Pancreas (tissue), 10 donors: ENCODE measurements around the gene GPRASP1. TPM values are rescaled to one million over a fixed set of nuclear protein-coding genes. Genes with fewer than 3 reads are reported as not detected.
"Not testable (repeated sequence)": the region's sequence is repeated elsewhere in the genome, so short reads cannot be mapped to it uniquely, and the experiment has no call there.

Source experiments
- ATAC-seq, 4 donors: fragments of 200-7000 bp; cut with Tn5 transposase; one replicate each; pipeline versions ENCODE4 v1.8.0 to v1.9.1; 2020; ENCODE audit warnings: mild to moderate bottlenecking in 4 of 4, moderate library complexity in 4 of 4
- DNase-seq, 6 donors: peaks; one replicate each; pipeline ENCODE4 v3.0.0-alpha.2; 2020
- FAIRE-seq: peaks from 2 replicates; lab custom pipeline; 2012; peaks lifted over from hg19 to GRCh38; lab: Jason Lieb, UNC
- H3K27ac ChIP-seq, 4 donors: fragments of 200-600 bp; sonication (generic); 1 replicate in 3 of 4; 2 replicates in 1 of 4; pipeline versions ENCODE4 v1.5.0 to v1.8.0; 2020
- H3K27me3 ChIP-seq, 4 donors: fragments of 200-600 bp; one replicate each; pipeline ENCODE4 v1.8.0; 2021
- H3K36me3 ChIP-seq, 3 donors: fragments of 200-600 bp; sonication (generic) in 1 of 3; one replicate each; pipeline versions ENCODE4 v1.5.0 to v1.8.0; 2020 to 2021
- H3K4me1 ChIP-seq, 3 donors: fragments of 200-600 bp; one replicate each; pipeline ENCODE4 v1.8.0; 2021
- H3K4me3 ChIP-seq, 4 donors: fragments of 200-600 bp; sonication (generic) in 2 of 4; one replicate each; pipeline versions ENCODE4 v1.5.0 to v1.8.0; 2020 to 2021
- H3K9me3 ChIP-seq, 4 donors: fragments of 200-600 bp; one replicate each; pipeline ENCODE4 v1.8.0; 2021
- WGBS, 2 donors: extraction: QIAGEN DNeasy Blood & Tissue Kit; methylation state at CpG; one replicate each; pipeline ENCODE4 v1.1.7; 2013; 5-methylcytosine and 5-hydroxymethylcytosine counted together
- intact Hi-C, 3 donors: fragments of 100-400 bp; cut with DNase I; formaldehyde crosslinking; loops; one replicate each; pipeline versions ENCODE4 v1.11.1 to v1.14.2; 2022
- polyA plus RNA-seq, 2 donors: library from polyadenylated mRNA; stranded (reverse); fragments of 200-250 nt; gene quantifications; one replicate each; pipeline ENCODE4 v1.2.3, GENCODE V29; 2013
- total RNA-seq, 6 donors: library from RNA; stranded (reverse); fragmentation: NEBNext Ultra II Directional in 4 of 6; extraction: Animal tissue kit (Norgen Biotek cat#: 25700) in 4 of 6; gene quantifications; one replicate each; pipeline versions ENCODE4 v1.2.1 to v1.2.4, GENCODE V29; 2021 to 2023
- TF ChIP-seq, protein P1 (sequence below), 4 donors: fragments of 200-600 bp; sonication (generic) in 3 of 4; IDR thresholded peaks; one replicate each; pipeline versions ENCODE4 v1.5.0 to v1.8.0; 2021; ENCODE audit warnings: antibody characterized with exemption in 4 of 4
- donor health status: healthy with polysubstance abuse.
- donor health status: DM: no; HTN: no; CAD: no; lungs with moderate emphysema.
- donor health status: DM: no; HTN: no; CAD: no.
- donor health status: control.
- donor health status: control.
- donor health status: Bipolar disorder and iron deficiency.
- donor health status: DM: yes; HTN: yes; CAD: no.
- donor health status: DM: no; HTN: no; CAD: no.
- donor health status: DM: no; HTN: no; CAD: no.
- donor health status: DM: yes; HTN: yes; CAD: no.

GPRASP1 gene
- total and polyA plus RNA-seq, 8 donors: 1.4 to 15.8 (median 3.6) TPM

DNA sequence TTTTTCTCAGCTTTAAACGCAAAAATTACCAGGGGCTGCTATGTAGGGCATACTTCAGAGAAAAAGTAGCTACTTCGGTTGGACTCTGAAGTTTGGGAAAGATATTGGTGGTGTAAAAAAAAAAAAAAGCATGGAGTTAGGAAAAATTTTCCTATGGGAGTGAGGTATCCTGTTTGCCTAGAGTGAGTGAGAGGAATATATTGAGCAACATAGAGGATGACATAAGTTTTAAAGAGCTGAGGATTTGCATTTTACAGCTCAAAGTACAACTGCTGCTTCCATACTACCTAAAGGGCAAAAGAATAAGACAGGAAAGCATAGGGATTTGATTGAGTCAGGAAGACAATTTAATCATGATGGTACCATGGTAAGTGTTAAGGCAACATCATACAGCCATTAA lies 7.3 kb downstream of the GPRASP1 start:
- TF ChIP-seq, protein P1, sequence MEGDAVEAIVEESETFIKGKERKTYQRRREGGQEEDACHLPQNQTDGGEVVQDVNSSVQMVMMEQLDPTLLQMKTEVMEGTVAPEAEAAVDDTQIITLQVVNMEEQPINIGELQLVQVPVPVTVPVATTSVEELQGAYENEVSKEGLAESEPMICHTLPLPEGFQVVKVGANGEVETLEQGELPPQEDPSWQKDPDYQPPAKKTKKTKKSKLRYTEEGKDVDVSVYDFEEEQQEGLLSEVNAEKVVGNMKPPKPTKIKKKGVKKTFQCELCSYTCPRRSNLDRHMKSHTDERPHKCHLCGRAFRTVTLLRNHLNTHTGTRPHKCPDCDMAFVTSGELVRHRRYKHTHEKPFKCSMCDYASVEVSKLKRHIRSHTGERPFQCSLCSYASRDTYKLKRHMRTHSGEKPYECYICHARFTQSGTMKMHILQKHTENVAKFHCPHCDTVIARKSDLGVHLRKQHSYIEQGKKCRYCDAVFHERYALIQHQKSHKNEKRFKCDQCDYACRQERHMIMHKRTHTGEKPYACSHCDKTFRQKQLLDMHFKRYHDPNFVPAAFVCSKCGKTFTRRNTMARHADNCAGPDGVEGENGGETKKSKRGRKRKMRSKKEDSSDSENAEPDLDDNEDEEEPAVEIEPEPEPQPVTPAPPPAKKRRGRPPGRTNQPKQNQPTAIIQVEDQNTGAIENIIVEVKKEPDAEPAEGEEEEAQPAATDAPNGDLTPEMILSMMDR (IDR thresholded peaks at IDR 0.05): no peak
- ATAC-seq: no peak
- Histone ChIP-seq H3K4me3 (no peak overlapping the region), H3K36me3 (no peaks in the 10 kb centered on the region), H3K4me1 (no peaks in the 10 kb centered on the region), H3K9me3 (no peaks in the 10 kb centered on the region), H3K27ac (no peak overlapping the region), H3K27me3 (no peaks in the 10 kb centered on the region)
- FAIRE-seq: no peak
- intact Hi-C loops: no loop called here
- 48 to 78% methylated on average over 2 of the region's 2 CpGs for WGBS, 2 donors
- DNase-seq: no peak

DNA sequence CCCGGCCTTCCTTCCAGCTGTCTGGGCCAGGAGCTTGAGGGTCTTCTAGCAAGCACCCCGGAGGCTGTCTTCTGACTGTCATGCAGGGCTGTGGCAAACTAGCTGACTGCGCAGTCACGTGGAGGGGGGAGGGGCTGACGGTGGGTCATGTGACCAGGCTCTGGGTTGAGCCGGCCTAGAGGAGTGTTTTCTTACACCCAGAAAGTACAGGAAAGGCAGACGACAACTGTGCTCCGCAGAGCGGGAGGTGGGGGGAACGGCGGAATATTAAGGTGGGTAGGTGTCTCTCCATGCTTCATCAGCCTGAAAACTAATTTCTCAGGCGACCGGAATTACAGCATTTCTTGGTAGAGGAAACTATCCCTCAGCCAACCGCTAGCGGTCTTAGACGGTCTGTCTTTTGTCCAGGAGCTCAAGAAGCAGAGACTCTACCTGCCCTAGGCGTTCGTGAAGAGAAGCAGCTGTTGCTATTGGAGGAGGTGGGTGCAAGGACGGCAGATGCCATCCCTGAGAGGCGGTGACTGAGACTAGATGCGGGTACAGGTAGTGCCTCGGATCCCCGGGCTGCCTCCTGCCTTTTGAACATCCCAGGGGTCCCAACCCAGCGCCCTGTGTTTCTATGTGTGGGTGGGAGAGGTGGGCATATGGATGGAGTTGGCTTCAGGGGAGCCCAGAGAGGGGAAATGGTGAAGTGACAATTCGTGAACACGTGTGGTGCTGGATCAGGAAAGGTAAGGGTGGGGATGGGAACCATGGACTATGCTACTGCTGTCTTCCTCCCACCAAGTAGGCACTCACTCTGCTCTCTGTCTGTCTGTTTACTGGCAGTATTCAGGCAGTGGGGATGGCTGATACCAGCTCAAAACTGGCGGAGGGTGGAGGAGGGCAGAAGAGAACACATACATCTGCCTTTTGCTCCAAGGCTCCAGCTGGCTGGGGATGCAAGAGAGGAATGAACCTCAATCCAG lies 8.8 kb downstream of the GPRASP1 start:
- Histone ChIP-seq H3K27me3 (no peaks in the 10 kb centered on the region), H3K27ac (peak overlapping the region in 3 of 4 donors; percentile 6 to 63 (median 63)), H3K9me3 (no peaks in the 10 kb centered on the region), H3K36me3 (no peaks in the 10 kb centered on the region), H3K4me1 (no peaks in the 10 kb centered on the region), H3K4me3 (peak overlapping the region; percentile 12 to 47 (median 27))
- no peak for FAIRE-seq
- ATAC-seq: peak; percentile 97 to 99 (median 98)
- WGBS, 2 donors: 4 to 27% methylated on average over 26 to 27 of the region's 27 CpGs
- intact Hi-C loops: no loop called here
- TF ChIP-seq, protein P1 (IDR thresholded peaks at IDR 0.05): peak in 1 of 4 donors; percentile 13
- DNase-seq: peak; percentile 79 to 89 (median 86)

DNA sequence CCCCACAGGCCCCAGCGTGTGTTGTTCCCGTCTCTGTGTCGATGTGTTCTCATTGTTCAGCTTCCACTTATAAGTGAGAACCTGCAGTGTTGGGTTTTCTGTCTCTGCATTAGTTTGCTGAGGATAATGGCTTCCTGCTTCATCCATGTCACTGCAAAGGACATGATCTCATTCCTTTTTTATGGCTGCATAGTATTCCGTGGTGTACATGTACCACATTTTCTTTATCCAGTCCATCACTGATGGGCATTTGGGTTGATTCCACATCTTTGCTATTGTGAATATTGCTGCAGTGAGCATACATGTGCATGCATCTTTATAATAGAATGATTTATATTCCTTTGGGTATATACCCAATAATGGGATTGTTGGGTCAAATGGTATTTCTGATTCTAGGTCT lies 12.5 kb downstream of the GPRASP1 start:
- 93 to 99% methylated on average over 4 of the region's 4 CpGs for WGBS, 2 donors

DNA sequence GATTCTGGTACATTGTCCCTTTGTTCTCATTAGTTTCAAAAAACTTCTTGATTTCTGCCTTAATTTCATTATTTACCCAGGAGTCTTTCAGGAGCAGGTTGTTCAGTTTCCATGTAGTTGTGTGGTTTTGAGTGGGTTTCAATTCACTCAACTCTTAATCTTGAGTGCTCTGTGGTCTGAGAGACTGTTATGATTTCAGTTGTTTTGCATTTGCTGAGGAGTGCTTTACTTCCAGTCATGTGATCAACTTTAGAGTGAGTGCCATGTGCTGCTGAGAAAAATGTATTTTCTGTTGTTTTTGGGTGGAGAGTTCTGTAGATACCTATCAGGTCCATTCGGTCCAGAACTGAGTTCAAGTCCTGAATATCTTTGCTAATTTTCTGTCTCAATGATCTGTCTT lies 15.8 kb downstream of the GPRASP1 start:
- intact Hi-C loops, FAIRE-seq, H3K36me3 ChIP-seq, H3K4me3 ChIP-seq, H3K9me3 ChIP-seq, H3K27me3 ChIP-seq, ATAC-seq, H3K4me1 ChIP-seq, H3K27ac ChIP-seq, DNase-seq: not testable (repeated sequence)
- WGBS, 2 donors: 91% methylated on average over 1 of the region's 1 CpG

More for the DNA sequence above, 12.5 kb downstream of the GPRASP1 start:
- ATAC-seq, H3K4me3 ChIP-seq, FAIRE-seq, DNase-seq, H3K27me3 ChIP-seq, intact Hi-C loops, H3K4me1 ChIP-seq, H3K36me3 ChIP-seq, H3K27ac ChIP-seq, H3K9me3 ChIP-seq: not testable (repeated sequence)

DNA sequence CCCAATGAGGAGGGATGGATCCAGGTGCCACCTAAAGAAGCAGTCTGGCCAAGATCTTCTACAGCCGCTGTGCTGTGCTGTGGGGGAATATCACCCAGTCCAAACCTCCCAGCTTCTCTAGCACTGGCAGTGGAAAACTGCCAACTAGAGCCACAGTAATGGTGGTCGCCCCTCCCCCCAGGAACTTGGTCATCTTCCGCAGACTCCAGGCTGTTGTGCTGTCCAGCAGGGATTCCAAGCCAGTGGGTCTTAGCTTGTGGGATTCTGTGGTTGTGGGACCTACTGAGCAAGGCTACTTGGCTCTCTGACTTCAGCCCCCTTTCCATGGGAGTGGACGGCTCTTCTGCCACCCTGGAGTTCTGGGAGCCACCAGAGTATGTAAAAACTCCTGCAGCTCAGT lies 18.2 kb downstream of the GPRASP1 start:
- H3K4me3 ChIP-seq: no peak overlapping the region
- H3K27me3 ChIP-seq: no peaks in the 10 kb centered on the region
- 75 to 91% methylated on average over 4 of the region's 4 CpGs for WGBS, 2 donors
- H3K9me3 ChIP-seq: no peaks in the 10 kb centered on the region
- H3K36me3 ChIP-seq: no peaks in the 10 kb centered on the region
- DNase-seq (no peak), ATAC-seq (no peak), FAIRE-seq (no peak)
- H3K27ac ChIP-seq: no peak overlapping the region
- H3K4me1 ChIP-seq: peaks cover 0 to 9% (median 0%) of the 10 kb centered on the region in 3 donors
- TF ChIP-seq, protein P1 (IDR thresholded peaks at IDR 0.05): no peak
- intact Hi-C loops: no loop called here
